ENCODE measurements around the gene HYPK. TPM values are rescaled to one million over a fixed set of nuclear protein-coding genes. Genes with fewer than 3 reads are reported as not detected.

Gene HYPK
- polyA plus RNA-seq, 1 donor from 2014 or later: 5.0 TPM

DNA sequence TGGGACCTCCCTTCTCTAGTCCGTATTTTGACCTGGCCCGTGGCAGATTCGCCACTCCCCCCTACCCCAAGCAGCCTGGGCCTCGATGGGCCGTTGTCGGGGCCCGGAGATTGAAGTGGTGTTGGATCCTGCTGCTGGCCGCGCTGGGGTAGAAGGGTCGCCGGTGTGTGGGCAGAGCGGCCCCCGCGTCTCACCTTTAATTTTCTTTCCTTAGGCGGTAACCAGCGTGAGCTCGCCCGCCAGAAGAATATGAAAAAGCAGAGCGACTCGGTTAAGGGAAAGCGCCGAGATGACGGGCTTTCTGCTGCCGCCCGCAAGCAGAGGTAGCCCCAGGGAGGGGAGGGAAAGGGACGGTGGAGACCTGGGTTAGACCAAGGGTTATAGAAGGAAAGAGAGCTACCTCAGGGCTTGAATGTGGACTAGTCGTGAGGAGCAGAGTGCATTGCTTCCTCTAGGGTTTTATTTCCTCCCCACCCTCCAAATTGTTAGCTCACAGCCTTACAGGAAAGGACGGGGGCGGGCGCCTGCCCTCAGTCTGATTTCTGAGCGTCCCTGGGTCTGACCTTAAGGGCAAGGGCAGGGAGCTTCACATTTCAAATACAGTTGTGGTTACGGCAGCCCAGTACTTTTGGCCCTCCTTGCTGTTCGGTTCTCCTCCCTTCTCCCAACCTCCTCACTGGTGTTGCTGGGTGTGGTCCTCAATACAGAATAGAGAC, 7.5 kb upstream of the HYPK start:
- Histone ChIP-seq H3K36me3 (ENCODE audit: insufficient read depth, low read length) (peaks cover 10% of the 10 kb centered on the region), H3K4me3 (ENCODE audit: low read length) (peak overlapping the region; percentile 96), H3K9me3 (ENCODE audit: low read length) (no peaks in the 10 kb centered on the region), H3K27ac (ENCODE audit: low read length) (peak overlapping the region; percentile 97), H4K20me1 (ENCODE audit: insufficient read depth) (no peaks in the 10 kb centered on the region), H3K4me2 (ENCODE audit: low read length) (peak overlapping the region; percentile 91), H3K79me2 (replicated peaks; ENCODE audit: insufficient read depth, low read length) (peaks cover 13% of the 10 kb centered on the region), H3K9me2 (ENCODE audit: insufficient read depth, low read length) (no peaks in the 10 kb centered on the region), H3K9ac (ENCODE audit: low read length) (peak overlapping the region; percentile 99), H3K27me3 (ENCODE audit: insufficient read depth, low read depth, low read length) (no peaks in the 10 kb centered on the region), H3F3A (ENCODE audit: insufficient read depth, low read length, poor library complexity, severe bottlenecking) (no peaks in the 10 kb centered on the region), H2AFZ (ENCODE audit: low read depth, low read length) (peak overlapping the region; percentile 97)
- TF ChIP-seq RAD21 (conservative IDR thresholded peaks at IDR 0.05): no peak
- no peak for TF ChIP-seq TAF1 (IDR thresholded peaks at IDR 0.05; ENCODE audit: low read depth)
- TF ChIP-seq EP300 (conservative IDR thresholded peaks at IDR 0.05; ENCODE audit: poor library complexity, severe bottlenecking): no peak
- TF ChIP-seq, protein P1, sequence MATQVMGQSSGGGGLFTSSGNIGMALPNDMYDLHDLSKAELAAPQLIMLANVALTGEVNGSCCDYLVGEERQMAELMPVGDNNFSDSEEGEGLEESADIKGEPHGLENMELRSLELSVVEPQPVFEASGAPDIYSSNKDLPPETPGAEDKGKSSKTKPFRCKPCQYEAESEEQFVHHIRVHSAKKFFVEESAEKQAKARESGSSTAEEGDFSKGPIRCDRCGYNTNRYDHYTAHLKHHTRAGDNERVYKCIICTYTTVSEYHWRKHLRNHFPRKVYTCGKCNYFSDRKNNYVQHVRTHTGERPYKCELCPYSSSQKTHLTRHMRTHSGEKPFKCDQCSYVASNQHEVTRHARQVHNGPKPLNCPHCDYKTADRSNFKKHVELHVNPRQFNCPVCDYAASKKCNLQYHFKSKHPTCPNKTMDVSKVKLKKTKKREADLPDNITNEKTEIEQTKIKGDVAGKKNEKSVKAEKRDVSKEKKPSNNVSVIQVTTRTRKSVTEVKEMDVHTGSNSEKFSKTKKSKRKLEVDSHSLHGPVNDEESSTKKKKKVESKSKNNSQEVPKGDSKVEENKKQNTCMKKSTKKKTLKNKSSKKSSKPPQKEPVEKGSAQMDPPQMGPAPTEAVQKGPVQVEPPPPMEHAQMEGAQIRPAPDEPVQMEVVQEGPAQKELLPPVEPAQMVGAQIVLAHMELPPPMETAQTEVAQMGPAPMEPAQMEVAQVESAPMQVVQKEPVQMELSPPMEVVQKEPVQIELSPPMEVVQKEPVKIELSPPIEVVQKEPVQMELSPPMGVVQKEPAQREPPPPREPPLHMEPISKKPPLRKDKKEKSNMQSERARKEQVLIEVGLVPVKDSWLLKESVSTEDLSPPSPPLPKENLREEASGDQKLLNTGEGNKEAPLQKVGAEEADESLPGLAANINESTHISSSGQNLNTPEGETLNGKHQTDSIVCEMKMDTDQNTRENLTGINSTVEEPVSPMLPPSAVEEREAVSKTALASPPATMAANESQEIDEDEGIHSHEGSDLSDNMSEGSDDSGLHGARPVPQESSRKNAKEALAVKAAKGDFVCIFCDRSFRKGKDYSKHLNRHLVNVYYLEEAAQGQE (IDR thresholded peaks at IDR 0.05; ENCODE audit: borderline replicate concordance): no peak
- no peak for TF ChIP-seq MXI1 (conservative IDR thresholded peaks at IDR 0.05; ENCODE audit: poor library complexity, severe bottlenecking)
- TF ChIP-seq POLR2AphosphoS5 (IDR thresholded peaks at IDR 0.05): no peak
- no peak for TF ChIP-seq SMC3 (conservative IDR thresholded peaks at IDR 0.05; ENCODE audit: poor library complexity)
- TF ChIP-seq, protein P2, sequence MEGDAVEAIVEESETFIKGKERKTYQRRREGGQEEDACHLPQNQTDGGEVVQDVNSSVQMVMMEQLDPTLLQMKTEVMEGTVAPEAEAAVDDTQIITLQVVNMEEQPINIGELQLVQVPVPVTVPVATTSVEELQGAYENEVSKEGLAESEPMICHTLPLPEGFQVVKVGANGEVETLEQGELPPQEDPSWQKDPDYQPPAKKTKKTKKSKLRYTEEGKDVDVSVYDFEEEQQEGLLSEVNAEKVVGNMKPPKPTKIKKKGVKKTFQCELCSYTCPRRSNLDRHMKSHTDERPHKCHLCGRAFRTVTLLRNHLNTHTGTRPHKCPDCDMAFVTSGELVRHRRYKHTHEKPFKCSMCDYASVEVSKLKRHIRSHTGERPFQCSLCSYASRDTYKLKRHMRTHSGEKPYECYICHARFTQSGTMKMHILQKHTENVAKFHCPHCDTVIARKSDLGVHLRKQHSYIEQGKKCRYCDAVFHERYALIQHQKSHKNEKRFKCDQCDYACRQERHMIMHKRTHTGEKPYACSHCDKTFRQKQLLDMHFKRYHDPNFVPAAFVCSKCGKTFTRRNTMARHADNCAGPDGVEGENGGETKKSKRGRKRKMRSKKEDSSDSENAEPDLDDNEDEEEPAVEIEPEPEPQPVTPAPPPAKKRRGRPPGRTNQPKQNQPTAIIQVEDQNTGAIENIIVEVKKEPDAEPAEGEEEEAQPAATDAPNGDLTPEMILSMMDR (IDR thresholded peaks at IDR 0.05; ENCODE audit: poor library complexity, severe bottlenecking): no peak
- no peak for TF ChIP-seq EZH2 (IDR thresholded peaks at IDR 0.05; ENCODE audit: borderline replicate concordance, insufficient read depth, low read length, poor library complexity, severe bottlenecking)

DNA sequence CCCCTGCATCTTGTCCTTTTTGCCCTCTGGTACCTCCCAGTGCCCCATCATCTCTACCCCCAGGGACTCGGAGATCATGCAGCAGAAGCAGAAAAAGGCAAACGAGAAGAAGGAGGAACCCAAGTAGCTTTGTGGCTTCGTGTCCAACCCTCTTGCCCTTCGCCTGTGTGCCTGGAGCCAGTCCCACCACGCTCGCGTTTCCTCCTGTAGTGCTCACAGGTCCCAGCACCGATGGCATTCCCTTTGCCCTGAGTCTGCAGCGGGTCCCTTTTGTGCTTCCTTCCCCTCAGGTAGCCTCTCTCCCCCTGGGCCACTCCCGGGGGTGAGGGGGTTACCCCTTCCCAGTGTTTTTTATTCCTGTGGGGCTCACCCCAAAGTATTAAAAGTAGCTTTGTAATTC, 6.8 kb upstream of the HYPK start:
- no peaks in the 10 kb centered on the region for H4K20me1 ChIP-seq (ENCODE audit: insufficient read depth)

More for the DNA sequence above, 6.8 kb upstream of the HYPK start:
- H3F3A ChIP-seq (ENCODE audit: insufficient read depth, low read length, poor library complexity, severe bottlenecking): no peaks in the 10 kb centered on the region
- TF ChIP-seq EZH2 (IDR thresholded peaks at IDR 0.05; ENCODE audit: borderline replicate concordance, insufficient read depth, low read length, poor library complexity, severe bottlenecking): no peak
- H3K4me2 ChIP-seq (ENCODE audit: low read length): peak overlapping the region; percentile 91
- no peak overlapping the region for H3K27ac ChIP-seq (ENCODE audit: low read length)
- no peak overlapping the region for H2AFZ ChIP-seq (ENCODE audit: low read depth, low read length)
- no peaks in the 10 kb centered on the region for H3K27me3 ChIP-seq (ENCODE audit: insufficient read depth, low read depth, low read length)
- H3K4me3 ChIP-seq (ENCODE audit: low read length): peak overlapping the region; percentile 96
- peaks cover 10% of the 10 kb centered on the region for H3K36me3 ChIP-seq (ENCODE audit: insufficient read depth, low read length)
- peak overlapping the region; percentile 99 for H3K9ac ChIP-seq (ENCODE audit: low read length)
- no peaks in the 10 kb centered on the region for H3K9me3 ChIP-seq (ENCODE audit: low read length)
- no peaks in the 10 kb centered on the region for H3K9me2 ChIP-seq (ENCODE audit: insufficient read depth, low read length)
- H3K79me2 ChIP-seq (replicated peaks; ENCODE audit: insufficient read depth, low read length): peaks cover 13% of the 10 kb centered on the region

Data from neural cell (in vitro differentiated cells).